GM23338 (cell line): ENCODE measurements around the gene JRKL. TPM values are rescaled to one million over a fixed set of nuclear protein-coding genes. Genes with fewer than 3 reads are reported as not detected.
A peak's percentile ranks its signal among the peaks of the same experiment; 100 is the strongest.

Source experiments
- ATAC-seq: fragments of 200-7000 bp; cut with Tn5 transposase; 3 replicates; pipeline ENCODE4 v1.9.1; 2020
- DNase-seq: peaks from one replicate; pipeline ENCODE4 v3.0.0-alpha.2; 2015; ENCODE audit warnings: low spot score
- H2AFZ ChIP-seq: fragments of 200-600 bp; sonication (generic); 2 replicates; pipeline ENCODE4 v1.8.0; 2016; ENCODE audit warnings: antibody characterized with exemption, mild to moderate bottlenecking, moderate library complexity
- H3F3A ChIP-seq: fragments of 200-600 bp; sonication (generic); replicated peaks from 2 replicates; pipeline ENCODE4 v1.8.0; 2017; ENCODE audit warnings: antibody characterized with exemption, mixed run types, low read depth
- H3K27ac ChIP-seq: fragments of 200-600 bp; sonication (generic); 2 replicates; pipeline ENCODE4 v1.6.1; 2016; ENCODE audit warnings: low read depth
- H3K27me3 ChIP-seq: fragments of 200-600 bp; sonication (generic); 2 replicates; pipeline ENCODE4 v1.8.0; 2016; ENCODE audit warnings: mild to moderate bottlenecking, mixed run types, moderate library complexity; ENCODE audit not compliant: insufficient read depth
- H3K36me3 ChIP-seq: fragments of 200-600 bp; sonication (generic); 2 replicates; pipeline ENCODE4 v1.8.0; 2016; ENCODE audit warnings: mild to moderate bottlenecking; ENCODE audit not compliant: insufficient read depth
- H3K4me1 ChIP-seq: fragments of 200-600 bp; sonication (generic); 2 replicates; pipeline ENCODE4 v1.8.0; 2016; ENCODE audit warnings: mild to moderate bottlenecking, moderate library complexity; ENCODE audit not compliant: insufficient read depth
- H3K4me2 ChIP-seq: fragments of 200-600 bp; sonication (generic); 2 replicates; pipeline ENCODE4 v1.7.1; 2017; ENCODE audit warnings: mixed run types
- H3K4me3 ChIP-seq: fragments of 200-600 bp; sonication (generic); 2 replicates; pipeline ENCODE4 v1.6.1; 2016; ENCODE audit warnings: mixed run types
- H3K79me2 ChIP-seq: fragments of 200-600 bp; sonication (generic); replicated peaks from 2 replicates; pipeline ENCODE4 v1.8.0; 2017; ENCODE audit warnings: mild to moderate bottlenecking; ENCODE audit not compliant: insufficient read depth
- H3K9me2 ChIP-seq: fragments of 200-600 bp; sonication (generic); 2 replicates; pipeline ENCODE4 v1.8.0; 2017; ENCODE audit not compliant: insufficient read depth
- H4K20me1 ChIP-seq: fragments of 200-600 bp; sonication (generic); replicated peaks from 2 replicates; pipeline ENCODE4 v1.8.0; 2017; ENCODE audit warnings: mild to moderate bottlenecking; ENCODE audit not compliant: insufficient read depth
- H3K27ac Mint-ChIP-seq: 2 replicates; pipeline ENCODE4 v1.8.0; 2020; ENCODE audit warnings: inconsistent platforms, mild to moderate bottlenecking, moderate library complexity, mixed read lengths
- H3K27me3 Mint-ChIP-seq: 3 replicates; pipeline ENCODE4 v1.8.0; 2022; ENCODE audit warnings: low read depth, mild to moderate bottlenecking, moderate library complexity, mixed read lengths, inconsistent platforms; ENCODE audit not compliant: insufficient read depth, poor library complexity
- H3K36me3 Mint-ChIP-seq: 3 replicates; pipeline ENCODE4 v1.8.0; 2021; ENCODE audit warnings: low read depth, mild to moderate bottlenecking, inconsistent platforms, moderate library complexity, mixed read lengths
- H3K4me1 Mint-ChIP-seq: 3 replicates; pipeline ENCODE4 v1.8.0; 2020; ENCODE audit warnings: mild to moderate bottlenecking, inconsistent platforms, mixed read lengths
- H3K4me3 Mint-ChIP-seq: 3 replicates; pipeline ENCODE4 v1.8.0; 2021; ENCODE audit warnings: moderate library complexity, mild to moderate bottlenecking, inconsistent platforms, mixed read lengths
- H3K9me3 Mint-ChIP-seq: 3 replicates; pipeline ENCODE4 v1.8.0; 2020; ENCODE audit warnings: moderate library complexity, mild to moderate bottlenecking, inconsistent platforms, mixed read lengths
- CREB1 ChIP-seq: fragments of 250-450 bp; sonication (Bioruptor Pico); IDR thresholded peaks from 2 replicates; pipeline ENCODE4 v1.5.0; 2020; ENCODE audit warnings: low read depth, mild to moderate bottlenecking, moderate library complexity
- EZH2phosphoT487 ChIP-seq: fragments of 200-600 bp; sonication (generic); IDR thresholded peaks from one replicate; pipeline ENCODE4 v1.8.1; 2018; ENCODE audit warnings: antibody characterized with exemption; ENCODE audit not compliant: unreplicated experiment
- NANOG ChIP-seq: IDR thresholded peaks from 2 replicates; pipeline ENCODE4 v1.6.1; 2016; ENCODE audit warnings: antibody characterized with exemption, borderline replicate concordance
- ZNF114 ChIP-seq: fragments of 250-450 bp; sonication (Bioruptor Pico); IDR thresholded peaks from 2 replicates; pipeline ENCODE4 v1.5.0; 2020; ENCODE audit warnings: mild to moderate bottlenecking, moderate library complexity
- polyA plus RNA-seq: library from polyadenylated mRNA; unstranded; fragments of >200 nt; fragmentation: Nextera tagmentation; extraction: Ambion mirVana; gene quantifications from 2 replicates; pipeline ENCODE4 v1.2.1, GENCODE V29; 2016
- total RNA-seq: library from RNA; depleted of rRNA; stranded (reverse); fragments of >200 nt; shearing (Covaris generic); gene quantifications from 2 replicates; pipeline ENCODE4 v1.2.3, GENCODE V29; 2014
- TF ChIP-seq, protein P1 (sequence below): IDR thresholded peaks from 2 replicates; pipeline ENCODE4 v1.6.1; 2016; ENCODE audit warnings: antibody characterized with exemption
- TF ChIP-seq, protein P2 (sequence below): IDR thresholded peaks from one replicate; pipeline ENCODE4 v1.6.1; 2018; ENCODE audit warnings: antibody characterized with exemption; ENCODE audit not compliant: unreplicated experiment
- TF ChIP-seq, protein P3 (sequence below): fragments of 250-450 bp; sonication (Bioruptor Pico); IDR thresholded peaks from 2 replicates; pipeline ENCODE4 v1.5.0; 2020; ENCODE audit warnings: mild to moderate bottlenecking, moderate library complexity

JRKL gene
- total and polyA plus RNA-seq, 2 experiments from 2014 or later, result 3.8 to 5.2 TPM

- Mint-ChIP-seq H3K9me3 (no peaks in the 10 kb centered on the region), H3K36me3 (no peaks in the 10 kb centered on the region), H3K4me1 (peaks cover 59% of the 10 kb centered on the region), H3K4me3 (no peak overlapping the region), H3K27me3 (peaks cover 6% of the 10 kb centered on the region), H3K27ac (no peak overlapping the region)
- DNase-seq (no peak), ATAC-seq (no peak)
- H3K27ac ChIP-seq, result no peak overlapping the region
- no peaks in the 10 kb centered on the region for H3F3A ChIP-seq
- H3K27me3 ChIP-seq, result peaks cover 8% of the 10 kb centered on the region; the same call in 1 of the 2 replicates
- H3K79me2 ChIP-seq, result peaks cover 49% of the 10 kb centered on the region
- H3K36me3 ChIP-seq, result no peaks in the 10 kb centered on the region
- H3K4me1 ChIP-seq, result peaks cover 56% of the 10 kb centered on the region
- no peaks in the 10 kb centered on the region for H4K20me1 ChIP-seq
- H3K9me2 ChIP-seq, result no peaks in the 10 kb centered on the region
- H3K4me3 ChIP-seq, result no peak overlapping the region
- TF ChIP-seq, protein P1, sequence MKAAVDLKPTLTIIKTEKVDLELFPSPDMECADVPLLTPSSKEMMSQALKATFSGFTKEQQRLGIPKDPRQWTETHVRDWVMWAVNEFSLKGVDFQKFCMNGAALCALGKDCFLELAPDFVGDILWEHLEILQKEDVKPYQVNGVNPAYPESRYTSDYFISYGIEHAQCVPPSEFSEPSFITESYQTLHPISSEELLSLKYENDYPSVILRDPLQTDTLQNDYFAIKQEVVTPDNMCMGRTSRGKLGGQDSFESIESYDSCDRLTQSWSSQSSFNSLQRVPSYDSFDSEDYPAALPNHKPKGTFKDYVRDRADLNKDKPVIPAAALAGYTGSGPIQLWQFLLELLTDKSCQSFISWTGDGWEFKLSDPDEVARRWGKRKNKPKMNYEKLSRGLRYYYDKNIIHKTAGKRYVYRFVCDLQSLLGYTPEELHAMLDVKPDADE, result no peak
- TF ChIP-seq, protein P2, sequence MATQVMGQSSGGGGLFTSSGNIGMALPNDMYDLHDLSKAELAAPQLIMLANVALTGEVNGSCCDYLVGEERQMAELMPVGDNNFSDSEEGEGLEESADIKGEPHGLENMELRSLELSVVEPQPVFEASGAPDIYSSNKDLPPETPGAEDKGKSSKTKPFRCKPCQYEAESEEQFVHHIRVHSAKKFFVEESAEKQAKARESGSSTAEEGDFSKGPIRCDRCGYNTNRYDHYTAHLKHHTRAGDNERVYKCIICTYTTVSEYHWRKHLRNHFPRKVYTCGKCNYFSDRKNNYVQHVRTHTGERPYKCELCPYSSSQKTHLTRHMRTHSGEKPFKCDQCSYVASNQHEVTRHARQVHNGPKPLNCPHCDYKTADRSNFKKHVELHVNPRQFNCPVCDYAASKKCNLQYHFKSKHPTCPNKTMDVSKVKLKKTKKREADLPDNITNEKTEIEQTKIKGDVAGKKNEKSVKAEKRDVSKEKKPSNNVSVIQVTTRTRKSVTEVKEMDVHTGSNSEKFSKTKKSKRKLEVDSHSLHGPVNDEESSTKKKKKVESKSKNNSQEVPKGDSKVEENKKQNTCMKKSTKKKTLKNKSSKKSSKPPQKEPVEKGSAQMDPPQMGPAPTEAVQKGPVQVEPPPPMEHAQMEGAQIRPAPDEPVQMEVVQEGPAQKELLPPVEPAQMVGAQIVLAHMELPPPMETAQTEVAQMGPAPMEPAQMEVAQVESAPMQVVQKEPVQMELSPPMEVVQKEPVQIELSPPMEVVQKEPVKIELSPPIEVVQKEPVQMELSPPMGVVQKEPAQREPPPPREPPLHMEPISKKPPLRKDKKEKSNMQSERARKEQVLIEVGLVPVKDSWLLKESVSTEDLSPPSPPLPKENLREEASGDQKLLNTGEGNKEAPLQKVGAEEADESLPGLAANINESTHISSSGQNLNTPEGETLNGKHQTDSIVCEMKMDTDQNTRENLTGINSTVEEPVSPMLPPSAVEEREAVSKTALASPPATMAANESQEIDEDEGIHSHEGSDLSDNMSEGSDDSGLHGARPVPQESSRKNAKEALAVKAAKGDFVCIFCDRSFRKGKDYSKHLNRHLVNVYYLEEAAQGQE, result no peak
- no peak for TF ChIP-seq NANOG
- no peak for TF ChIP-seq CREB1 (CRISPR knock-in tag)
- no peak for TF ChIP-seq EZH2phosphoT487
- no peak for TF ChIP-seq ZNF114 (CRISPR knock-in tag)
- TF ChIP-seq, protein P3, sequence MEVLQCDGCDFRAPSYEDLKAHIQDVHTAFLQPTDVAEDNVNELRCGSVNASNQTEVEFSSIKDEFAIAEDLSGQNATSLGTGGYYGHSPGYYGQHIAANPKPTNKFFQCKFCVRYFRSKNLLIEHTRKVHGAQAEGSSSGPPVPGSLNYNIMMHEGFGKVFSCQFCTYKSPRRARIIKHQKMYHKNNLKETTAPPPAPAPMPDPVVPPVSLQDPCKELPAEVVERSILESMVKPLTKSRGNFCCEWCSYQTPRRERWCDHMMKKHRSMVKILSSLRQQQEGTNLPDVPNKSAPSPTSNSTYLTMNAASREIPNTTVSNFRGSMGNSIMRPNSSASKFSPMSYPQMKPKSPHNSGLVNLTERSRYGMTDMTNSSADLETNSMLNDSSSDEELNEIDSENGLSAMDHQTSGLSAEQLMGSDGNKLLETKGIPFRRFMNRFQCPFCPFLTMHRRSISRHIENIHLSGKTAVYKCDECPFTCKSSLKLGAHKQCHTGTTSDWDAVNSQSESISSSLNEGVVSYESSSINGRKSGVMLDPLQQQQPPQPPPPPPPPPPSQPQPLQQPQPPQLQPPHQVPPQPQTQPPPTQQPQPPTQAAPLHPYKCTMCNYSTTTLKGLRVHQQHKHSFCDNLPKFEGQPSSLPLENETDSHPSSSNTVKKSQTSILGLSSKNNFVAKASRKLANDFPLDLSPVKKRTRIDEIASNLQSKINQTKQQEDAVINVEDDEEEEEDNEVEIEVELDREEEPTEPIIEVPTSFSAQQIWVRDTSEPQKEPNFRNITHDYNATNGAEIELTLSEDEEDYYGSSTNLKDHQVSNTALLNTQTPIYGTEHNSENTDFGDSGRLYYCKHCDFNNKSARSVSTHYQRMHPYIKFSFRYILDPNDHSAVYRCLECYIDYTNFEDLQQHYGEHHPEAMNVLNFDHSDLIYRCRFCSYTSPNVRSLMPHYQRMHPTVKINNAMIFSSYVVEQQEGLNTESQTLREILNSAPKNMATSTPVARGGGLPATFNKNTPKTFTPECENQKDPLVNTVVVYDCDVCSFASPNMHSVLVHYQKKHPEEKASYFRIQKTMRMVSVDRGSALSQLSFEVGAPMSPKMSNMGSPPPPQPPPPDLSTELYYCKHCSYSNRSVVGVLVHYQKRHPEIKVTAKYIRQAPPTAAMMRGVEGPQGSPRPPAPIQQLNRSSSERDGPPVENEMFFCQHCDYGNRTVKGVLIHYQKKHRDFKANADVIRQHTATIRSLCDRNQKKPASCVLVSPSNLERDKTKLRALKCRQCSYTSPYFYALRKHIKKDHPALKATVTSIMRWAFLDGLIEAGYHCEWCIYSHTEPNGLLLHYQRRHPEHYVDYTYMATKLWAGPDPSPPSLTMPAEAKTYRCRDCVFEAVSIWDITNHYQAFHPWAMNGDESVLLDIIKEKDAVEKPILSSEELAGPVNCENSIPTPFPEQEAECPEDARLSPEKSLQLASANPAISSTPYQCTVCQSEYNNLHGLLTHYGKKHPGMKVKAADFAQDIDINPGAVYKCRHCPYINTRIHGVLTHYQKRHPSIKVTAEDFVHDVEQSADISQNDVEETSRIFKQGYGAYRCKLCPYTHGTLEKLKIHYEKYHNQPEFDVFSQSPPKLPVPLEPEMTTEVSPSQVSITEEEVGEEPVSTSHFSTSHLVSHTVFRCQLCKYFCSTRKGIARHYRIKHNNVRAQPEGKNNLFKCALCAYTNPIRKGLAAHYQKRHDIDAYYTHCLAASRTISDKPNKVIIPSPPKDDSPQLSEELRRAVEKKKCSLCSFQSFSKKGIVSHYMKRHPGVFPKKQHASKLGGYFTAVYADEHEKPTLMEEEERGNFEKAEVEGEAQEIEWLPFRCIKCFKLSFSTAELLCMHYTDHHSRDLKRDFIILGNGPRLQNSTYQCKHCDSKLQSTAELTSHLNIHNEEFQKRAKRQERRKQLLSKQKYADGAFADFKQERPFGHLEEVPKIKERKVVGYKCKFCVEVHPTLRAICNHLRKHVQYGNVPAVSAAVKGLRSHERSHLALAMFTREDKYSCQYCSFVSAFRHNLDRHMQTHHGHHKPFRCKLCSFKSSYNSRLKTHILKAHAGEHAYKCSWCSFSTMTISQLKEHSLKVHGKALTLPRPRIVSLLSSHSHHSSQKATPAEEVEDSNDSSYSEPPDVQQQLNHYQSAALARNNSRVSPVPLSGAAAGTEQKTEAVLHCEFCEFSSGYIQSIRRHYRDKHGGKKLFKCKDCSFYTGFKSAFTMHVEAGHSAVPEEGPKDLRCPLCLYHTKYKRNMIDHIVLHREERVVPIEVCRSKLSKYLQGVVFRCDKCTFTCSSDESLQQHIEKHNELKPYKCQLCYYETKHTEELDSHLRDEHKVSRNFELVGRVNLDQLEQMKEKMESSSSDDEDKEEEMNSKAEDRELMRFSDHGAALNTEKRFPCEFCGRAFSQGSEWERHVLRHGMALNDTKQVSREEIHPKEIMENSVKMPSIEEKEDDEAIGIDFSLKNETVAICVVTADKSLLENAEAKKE (CRISPR knock-in tag), result no peak
- H2AFZ ChIP-seq, result no peak overlapping the region
- 0 out of 2 replicates have a peak overlapping the region, but pooled peaks have one; percentile 31 for H3K4me2 ChIP-seq
These were observed 49.3 kb upstream of the JRKL start for GRCh38 chr11:96340555-96340885.
